HG03108 (cell line): ENCODE data around the gene YTHDC1.
A peak's percentile ranks its signal among the peaks of the same experiment; 100 is the strongest.
"Not testable (repeated sequence)": the region's sequence is repeated elsewhere in the genome, so short reads cannot be mapped to it uniquely, and the experiment has no call there.

Experiments used
- ATAC-seq: cut with Tn5 transposase; IDR thresholded peaks from one replicate; pipeline ENCODE4 v1.9.1; 2021; ENCODE audit warnings: moderate library complexity; ENCODE audit not compliant: unreplicated experiment

Gene YTHDC1

DNA sequence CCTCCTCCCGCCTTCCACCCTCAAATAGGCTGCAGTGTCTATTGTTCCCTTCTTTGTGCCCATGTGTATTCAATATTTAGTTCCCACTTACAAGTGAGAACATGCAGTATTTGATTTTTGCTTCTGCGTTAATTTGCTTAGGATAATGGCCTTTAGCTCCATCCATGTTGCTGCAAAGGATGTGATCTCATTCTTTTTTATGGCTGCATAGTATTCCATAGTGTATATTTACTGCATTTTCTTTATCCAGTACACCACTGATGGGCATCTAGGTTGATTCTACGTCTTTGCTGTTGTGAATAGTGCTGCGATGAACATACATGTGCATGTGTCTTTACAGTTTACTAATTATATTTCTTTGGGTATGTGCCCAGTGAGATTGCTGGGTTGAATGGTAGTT lies 52.8 kb downstream of the YTHDC1 start:
- ATAC-seq = no peak

DNA sequence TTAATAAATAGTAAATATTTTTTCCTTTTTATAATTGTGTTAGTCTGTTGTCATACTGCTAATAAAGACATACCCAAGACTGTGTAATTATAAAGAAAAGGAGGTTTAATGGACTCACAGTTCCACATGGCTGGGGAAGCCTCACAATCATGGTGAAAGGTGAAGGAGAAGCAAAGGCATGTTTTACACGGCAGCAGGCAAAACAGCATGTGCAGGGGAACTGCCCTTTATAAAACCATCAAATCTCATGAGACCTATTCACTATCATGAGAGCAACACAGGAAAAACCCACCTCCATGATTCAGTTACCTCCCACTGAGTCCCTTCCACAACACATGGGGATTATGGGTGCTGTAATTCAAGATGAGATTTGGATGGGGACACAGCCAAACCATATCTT lies 58.6 kb downstream of the YTHDC1 start:
- ATAC-seq = no peak

DNA sequence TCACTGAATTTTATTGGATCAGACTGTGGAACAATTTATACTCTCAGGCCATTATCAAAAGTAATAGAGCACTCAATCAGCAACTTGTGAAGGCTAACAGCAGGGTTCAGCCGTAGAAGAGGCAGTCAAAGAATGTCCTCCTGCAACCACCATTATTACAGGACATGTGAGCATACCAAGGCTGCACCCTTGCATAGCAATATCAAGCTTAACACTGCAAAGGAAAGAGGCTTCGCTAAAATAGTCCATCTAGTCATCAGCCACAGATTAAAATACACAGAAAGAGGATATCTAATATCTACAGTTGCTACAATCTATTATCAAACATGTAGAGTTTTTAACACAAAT lies 61.5 kb downstream of the YTHDC1 start:
- ATAC-seq = no peak

DNA sequence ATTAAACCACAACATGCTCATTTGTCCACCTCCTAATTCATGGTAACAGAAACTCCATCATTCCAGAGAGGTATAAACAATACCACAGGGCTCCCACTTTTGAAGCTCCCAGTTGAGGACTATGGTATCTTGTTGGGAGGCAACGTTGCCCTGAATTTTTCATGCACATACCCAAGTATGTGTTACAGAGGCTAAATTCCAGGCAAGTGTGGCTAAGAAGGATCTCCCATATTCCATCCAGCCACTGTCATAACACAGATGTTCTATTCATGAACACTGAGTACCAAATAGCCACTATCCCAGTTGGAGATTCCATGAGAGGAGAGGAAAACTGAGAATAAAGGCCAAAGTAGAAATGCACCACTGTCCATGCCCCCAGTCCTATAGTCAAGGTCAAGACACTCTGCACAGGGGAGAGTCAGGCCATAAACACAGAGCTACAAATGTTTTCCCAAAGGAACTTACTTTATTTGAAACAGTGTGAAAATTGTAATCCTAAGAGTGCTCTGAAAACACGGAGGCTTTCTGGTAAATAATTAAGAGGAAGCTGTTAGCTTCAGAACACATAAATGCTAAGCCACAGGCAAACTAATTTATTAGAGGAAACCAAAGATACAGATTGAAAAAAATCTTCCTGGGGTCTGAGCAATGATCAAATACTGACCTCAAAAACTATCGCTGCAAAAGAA lies 62.0 kb downstream of the YTHDC1 start:
- no peak for ATAC-seq

DNA sequence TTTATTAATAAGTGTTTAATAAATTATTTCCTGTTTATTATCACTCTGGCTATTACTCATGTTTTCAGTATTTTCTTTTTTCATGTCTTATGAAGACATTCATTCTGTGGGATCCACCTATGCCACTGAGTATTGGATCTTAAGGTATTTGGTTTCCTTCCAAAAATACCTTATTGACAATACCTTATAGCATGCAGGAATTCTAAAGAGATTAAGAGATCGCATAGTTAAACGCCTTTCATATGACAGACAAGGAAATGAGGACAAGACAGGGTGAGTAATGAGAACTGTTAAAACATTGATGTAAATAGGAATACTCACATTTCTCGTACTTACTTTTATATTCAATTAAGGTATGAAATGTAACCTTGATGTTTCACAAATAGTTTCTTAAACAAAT lies 66.2 kb downstream of the YTHDC1 start:
- ATAC-seq = no peak

DNA sequence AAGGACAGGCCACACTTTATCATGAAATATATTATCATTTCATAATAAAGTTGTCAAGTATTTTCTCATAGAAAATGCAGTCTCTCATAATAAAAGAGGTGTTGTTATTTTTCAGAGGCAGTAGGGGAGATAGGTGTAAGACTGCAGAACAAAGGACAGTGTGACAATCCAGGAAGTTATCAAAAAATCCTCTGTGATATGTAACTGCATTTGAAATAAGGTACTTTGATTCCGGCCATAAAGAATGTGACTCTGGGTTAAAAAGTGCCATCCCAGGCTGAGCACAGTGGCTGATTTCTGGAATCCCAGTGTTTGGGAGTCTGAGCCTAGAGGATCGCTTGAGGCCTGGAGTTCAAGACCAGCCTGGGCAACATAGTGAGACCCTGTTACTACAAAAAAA lies 66.8 kb downstream of the YTHDC1 start:
- no peak for ATAC-seq

DNA sequence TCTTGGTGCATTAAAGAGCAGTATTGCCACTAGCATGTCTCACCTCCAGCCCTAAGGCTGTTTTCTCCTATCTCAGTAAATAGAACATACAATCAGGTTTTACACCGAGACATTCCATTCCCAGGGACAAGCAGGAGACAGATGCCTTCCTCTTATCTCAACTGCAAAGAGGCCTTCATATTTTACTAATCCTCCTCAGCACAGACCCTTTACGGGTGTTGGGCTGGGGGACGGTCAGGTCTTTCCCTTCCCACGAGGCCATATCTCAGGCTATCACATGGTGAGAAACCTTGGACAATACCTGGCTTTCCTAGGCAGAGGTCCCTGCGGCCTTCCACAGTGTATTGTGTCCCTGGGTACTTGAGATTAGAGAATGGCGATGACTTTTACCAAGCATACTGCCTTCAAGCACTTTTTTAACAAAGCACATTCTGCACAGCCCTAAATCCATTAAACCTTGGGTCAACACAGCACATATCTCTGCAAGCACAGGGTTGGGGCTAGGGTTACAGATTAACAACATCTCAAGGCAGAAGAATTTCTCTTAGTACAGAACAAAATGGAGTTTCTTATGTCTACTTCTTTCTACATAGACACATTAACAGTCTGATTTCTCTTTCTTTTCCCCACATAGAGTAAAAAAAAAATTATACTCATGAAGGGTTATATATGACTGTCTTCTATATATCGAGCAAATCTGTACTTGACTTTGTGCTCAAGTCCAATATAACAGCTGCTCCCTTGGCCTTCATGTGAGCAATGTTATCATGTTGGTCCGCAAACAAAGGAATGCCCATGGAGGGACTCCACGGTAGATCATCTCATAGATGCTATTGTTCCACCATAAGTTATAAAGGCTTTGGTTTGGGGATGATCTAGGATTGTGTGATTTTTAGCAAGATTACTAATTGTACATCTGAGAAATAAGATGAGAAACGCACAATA lies 67.8 kb downstream of the YTHDC1 start:
- not testable (repeated sequence) for ATAC-seq

DNA sequence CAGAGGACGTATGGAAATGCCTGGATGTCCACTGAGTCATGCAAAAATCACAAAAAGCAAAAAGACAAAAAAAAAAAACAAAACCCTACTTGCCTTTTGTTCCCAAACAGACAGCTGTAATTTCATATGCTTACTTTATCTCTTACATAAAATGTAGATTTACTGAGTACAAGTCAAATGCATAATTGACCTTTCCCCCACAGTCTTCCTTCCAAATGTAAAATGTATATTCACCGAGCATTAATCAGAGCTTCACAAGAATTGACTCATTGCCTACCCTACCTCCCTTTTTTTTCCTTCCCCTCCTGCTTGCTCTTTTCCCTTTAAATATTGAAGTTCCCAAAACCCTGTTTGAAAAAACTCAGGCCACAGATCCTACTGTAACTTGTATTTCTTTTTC lies 71.9 kb downstream of the YTHDC1 start:
- no peak for ATAC-seq

DNA sequence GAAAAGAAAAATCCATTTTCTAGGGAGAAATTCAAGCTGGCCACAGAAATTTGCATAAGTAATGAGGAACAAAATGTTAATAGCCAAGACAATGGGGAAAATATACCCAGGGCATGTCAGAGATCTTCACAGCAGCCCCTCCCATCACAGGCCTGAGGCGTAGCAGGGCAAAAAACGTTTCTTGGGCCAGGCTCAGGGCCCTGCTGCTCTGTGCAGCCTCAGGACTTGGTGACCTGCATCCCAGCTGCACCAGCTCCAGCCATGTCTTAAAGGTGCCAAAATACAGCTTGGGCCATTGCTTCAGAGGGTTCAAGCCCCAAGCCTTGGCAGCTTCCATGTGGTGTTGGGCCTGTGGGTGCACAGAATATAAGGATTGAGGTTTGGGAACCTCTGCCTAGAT lies 72.3 kb downstream of the YTHDC1 start:
- no peak for ATAC-seq

DNA sequence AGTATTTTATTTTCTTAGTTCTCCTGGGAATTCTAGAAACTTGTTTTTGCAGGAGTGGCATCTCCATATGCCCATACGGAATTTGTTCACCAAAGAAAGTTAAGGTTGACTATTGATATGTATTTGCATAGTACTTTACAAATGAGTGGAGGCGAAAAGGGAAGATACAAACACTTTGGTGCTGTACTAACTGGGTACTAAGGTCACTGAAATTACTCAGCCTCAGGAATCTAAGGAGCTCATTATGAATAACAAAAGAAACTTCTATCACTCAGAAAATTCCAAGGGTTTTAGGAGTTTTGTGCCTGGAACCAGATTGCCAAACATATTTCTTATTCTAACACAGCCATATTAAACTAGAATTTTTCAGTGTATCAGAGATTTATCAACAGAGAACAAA lies 77.0 kb downstream of the YTHDC1 start:
- ATAC-seq = no peak

DNA sequence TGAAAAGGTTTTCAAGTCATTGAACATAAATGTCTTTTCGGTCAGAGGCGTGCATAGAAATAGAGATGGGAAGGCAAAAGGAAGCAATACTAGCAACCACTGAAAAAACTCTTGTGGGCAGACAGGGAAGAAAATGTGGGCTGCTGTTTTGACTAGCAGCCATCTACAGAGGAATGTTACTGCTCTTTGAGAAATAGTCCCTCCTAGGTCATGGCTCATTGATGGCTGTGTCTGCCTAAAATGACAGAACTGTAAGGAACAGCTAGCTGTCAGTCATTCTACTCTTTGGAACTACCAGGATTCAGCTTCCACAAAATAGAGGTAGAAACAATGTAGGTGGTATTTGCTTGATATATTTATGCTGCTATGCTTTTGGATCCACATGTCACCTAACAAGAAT lies 77.5 kb downstream of the YTHDC1 start:
- peak; percentile 60 for ATAC-seq

DNA sequence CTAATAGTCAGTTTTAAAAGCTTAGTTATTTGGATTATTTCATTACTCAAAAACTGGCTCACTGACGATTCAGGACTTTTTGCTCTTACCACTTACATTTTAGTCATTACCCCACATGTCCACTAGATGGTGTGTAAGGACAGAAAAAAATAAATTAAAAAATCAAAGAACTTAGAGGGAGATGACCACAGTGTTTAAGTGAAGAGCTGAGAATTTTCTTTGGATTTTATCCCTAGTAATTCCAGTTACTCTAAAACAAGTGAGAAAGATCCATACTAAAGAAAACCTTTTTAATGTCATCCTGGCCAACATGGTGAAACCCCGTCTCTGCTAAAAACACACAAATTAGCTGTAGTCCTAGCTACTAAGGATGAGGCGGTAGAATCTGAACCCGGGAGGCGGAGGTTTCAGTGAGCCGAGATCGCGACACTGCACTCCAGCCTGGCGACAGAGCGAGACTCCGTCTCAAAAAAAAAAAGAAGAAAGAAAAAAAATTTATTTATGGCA lies 78.0 kb downstream of the YTHDC1 start:
- ATAC-seq = peak; percentile 48

DNA sequence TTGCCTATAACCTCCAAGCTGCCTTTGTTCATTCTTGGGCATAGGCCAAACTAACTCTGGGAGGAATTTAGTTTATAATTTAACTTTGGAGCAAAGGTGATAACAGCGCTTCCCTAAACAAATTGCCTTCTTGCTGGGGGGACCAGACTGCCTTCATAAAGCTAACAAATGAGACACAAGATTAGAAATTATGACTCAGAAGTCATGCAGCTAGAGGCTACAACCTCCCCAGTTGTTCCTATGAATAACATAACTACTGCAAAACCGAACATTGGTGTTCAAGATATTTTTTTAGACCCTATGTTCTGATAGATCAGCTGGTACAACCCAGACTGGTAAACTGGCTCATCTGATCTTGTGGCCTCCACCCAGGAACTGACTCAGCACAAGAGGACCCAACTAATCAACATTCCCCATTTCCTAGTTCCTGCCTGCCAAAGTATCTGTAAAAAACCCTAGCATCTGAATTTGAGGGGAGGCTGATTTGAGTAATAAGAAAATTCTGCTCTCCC lies 82.4 kb downstream of the YTHDC1 start:
- ATAC-seq = no peak

DNA sequence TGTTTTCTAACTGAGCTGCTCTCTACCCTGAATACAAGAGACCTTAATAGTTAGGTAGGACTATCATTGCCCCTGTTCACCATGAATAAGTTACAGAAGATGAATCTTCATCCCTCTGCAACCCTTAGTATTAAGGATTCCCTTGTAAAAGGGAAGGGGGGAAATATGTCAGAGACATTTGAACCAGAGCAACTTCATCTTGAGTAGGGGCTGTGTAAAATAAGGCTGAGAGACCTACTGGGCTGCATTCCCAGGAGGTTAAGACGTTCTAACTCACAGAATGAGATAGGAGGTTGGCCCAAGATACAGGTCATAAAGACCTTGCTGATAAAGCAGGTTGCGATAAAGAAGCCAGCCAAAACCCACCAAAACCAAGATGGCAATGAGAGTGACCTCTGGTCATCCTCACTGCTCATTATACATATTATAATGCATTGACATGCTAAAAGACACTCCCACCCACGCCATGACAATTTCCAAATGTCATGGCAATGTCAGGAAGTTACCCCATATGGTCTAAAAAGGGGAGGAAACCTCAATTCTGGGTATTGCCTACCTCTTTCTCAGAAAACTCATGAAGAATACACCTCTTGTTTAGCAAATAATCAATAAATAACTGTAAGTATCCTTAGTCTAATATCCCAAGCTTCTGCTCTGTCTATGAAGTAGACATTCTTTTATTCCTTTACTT lies 84.9 kb downstream of the YTHDC1 start:
- ATAC-seq = no peak
